ENCODE data around the gene TPPP2.

- TF ChIP-seq, protein P1, sequence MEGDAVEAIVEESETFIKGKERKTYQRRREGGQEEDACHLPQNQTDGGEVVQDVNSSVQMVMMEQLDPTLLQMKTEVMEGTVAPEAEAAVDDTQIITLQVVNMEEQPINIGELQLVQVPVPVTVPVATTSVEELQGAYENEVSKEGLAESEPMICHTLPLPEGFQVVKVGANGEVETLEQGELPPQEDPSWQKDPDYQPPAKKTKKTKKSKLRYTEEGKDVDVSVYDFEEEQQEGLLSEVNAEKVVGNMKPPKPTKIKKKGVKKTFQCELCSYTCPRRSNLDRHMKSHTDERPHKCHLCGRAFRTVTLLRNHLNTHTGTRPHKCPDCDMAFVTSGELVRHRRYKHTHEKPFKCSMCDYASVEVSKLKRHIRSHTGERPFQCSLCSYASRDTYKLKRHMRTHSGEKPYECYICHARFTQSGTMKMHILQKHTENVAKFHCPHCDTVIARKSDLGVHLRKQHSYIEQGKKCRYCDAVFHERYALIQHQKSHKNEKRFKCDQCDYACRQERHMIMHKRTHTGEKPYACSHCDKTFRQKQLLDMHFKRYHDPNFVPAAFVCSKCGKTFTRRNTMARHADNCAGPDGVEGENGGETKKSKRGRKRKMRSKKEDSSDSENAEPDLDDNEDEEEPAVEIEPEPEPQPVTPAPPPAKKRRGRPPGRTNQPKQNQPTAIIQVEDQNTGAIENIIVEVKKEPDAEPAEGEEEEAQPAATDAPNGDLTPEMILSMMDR (IDR thresholded peaks at IDR 0.05), result no peak
- no peak for TF ChIP-seq EP300 (IDR thresholded peaks at IDR 0.05)
These were observed 32.9 kb upstream of the TPPP2 start for GRCh38 chr14:20997115-20997514.

Measured in ovary (tissue), 3 donors.